ENCODE measurements around the gene ZNF778.

ZNF778 gene

GRCh38 chr16:89217388-89218191 lies at the start of gene ZNF778:
ZNF778 (plus strand) TSS chr16:89217703; CDS start chr16:89221128, 3,425 bp downstream.
- peak; percentile 40 for DNase-seq

GRCh38 chr16:89168381-89169189 lies 48.9 kb upstream of the ZNF778 start:
- peak; percentile 7 for DNase-seq

- no peak for DNase-seq
These were observed 47.7 kb upstream of the ZNF778 start for GRCh38 chr16:89169778-89170177.

- no peak for DNase-seq
These were observed 46.9 kb upstream of the ZNF778 start for GRCh38 chr16:89170346-89171215.

GRCh38 chr16:89171216-89172170 lies 46.0 kb upstream of the ZNF778 start, which contains the start of gene CDH15:
CDH15 (plus strand) TSS chr16:89171748; CDS start chr16:89171832, 84 bp downstream.
- peak; percentile 76 for DNase-seq

- DNase-seq: no peak
These were observed 45.4 kb upstream of the ZNF778 start for GRCh38 chr16:89172171-89172527.

GRCh38 chr16:89172528-89173173 lies 44.9 kb upstream of the ZNF778 start:
- no peak for DNase-seq

GRCh38 chr16:89173174-89173921 lies 44.2 kb upstream of the ZNF778 start:
- DNase-seq: no peak

- DNase-seq: no peak
These were observed 43.3 kb upstream of the ZNF778 start for GRCh38 chr16:89174055-89174827.

- no peak for DNase-seq
These were observed 42.6 kb upstream of the ZNF778 start for GRCh38 chr16:89174877-89175276.

GRCh38 chr16:89175280-89176146 lies 42.0 kb upstream of the ZNF778 start:
- DNase-seq: no peak

- DNase-seq: no peak
These were observed 41.3 kb upstream of the ZNF778 start for GRCh38 chr16:89176147-89176690.

GRCh38 chr16:89176717-89177116 lies 40.8 kb upstream of the ZNF778 start:
- DNase-seq: no peak

GRCh38 chr16:89177501-89177900 lies 40.0 kb upstream of the ZNF778 start:
- DNase-seq: no peak

GRCh38 chr16:89178453-89179147 lies 38.9 kb upstream of the ZNF778 start:
- no peak for DNase-seq

GRCh38 chr16:89179148-89179484 lies 38.4 kb upstream of the ZNF778 start:
- DNase-seq: no peak

- DNase-seq: no peak
These were observed 37.7 kb upstream of the ZNF778 start for GRCh38 chr16:89179656-89180315.
